ENCODE data around the gene JAG1.

DNA sequence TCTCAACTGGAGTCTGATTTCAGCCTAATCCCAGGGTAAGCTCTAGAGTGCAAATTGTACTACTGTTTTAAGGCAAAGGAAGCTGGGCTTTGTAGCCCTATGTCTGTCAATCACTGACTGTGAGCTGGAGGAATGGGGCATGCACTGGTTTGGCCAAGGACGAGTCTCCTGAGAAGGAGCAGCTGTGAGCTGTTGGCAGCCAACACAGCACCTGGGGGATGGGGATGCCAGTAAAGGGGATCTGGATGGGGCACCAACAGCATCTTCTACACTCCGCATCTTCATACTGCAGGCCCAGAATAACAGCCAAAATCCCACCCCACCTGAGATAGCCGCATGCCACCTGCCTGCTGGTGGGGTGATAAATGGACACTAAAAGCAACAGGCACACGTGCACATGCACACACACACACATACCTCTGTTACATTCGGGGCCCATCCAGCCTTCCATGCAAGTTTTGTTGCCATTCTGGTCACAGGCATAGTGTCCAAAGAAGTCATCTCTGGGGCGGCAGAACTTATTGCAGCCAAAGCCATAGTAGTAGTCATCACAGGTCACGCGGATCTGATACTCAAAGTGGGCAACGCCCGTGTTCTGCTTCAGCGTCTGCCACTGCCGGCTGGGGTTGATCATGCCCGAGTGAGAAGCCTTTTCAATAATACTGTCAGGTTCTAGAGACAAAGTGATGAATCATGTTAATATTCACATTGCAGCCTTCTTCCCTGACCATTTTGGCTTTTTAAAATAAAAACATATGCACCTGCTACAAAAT, 15.6 kb downstream of the JAG1 start:
- TF ChIP-seq EP300 (IDR thresholded peaks at IDR 0.05) (no peak), CEBPB (IDR thresholded peaks at IDR 0.05) (no peak), CTCF (IDR thresholded peaks at IDR 0.05) (no peak), POLR2AphosphoS2 (conservative IDR thresholded peaks at IDR 0.05; ENCODE audit: low read length) (peak; percentile 43; the same call in 1 of the 2 replicates)
